ENCODE results near the gene PRIM2.

The PRIM2 gene

GRCh38 chr6:57276946-57277345 is 40.5 kb upstream of the PRIM2 start:
- H3K9ac ChIP-seq: no peak overlapping the region
- no peaks in the 10 kb centered on the region for H3K4me1 ChIP-seq (ENCODE audit: low read depth, poor library complexity, severe bottlenecking)
- no peak overlapping the region for H3K4me2 ChIP-seq
- H4K20me1 ChIP-seq (ENCODE audit: insufficient read depth): no peaks in the 10 kb centered on the region
- no peak overlapping the region for H2AFZ ChIP-seq (ENCODE audit: low read depth)
- no peaks in the 10 kb centered on the region for H3K79me2 ChIP-seq (ENCODE audit: insufficient read depth, low read depth)
- no peak overlapping the region for H3K27ac ChIP-seq
- H3K4me3 ChIP-seq (IDR thresholded peaks at IDR 0.05; ENCODE audit: insufficient read depth, low read depth, low read length): no peak overlapping the region
- no peaks in the 10 kb centered on the region for H3K27me3 ChIP-seq (ENCODE audit: insufficient read depth, low read depth)
- no peak for TF ChIP-seq CTCF (conservative IDR thresholded peaks at IDR 0.05; ENCODE audit: low read depth, low read length)
- no peaks in the 10 kb centered on the region for H3K36me3 ChIP-seq (ENCODE audit: insufficient read depth)

GRCh38 chr6:57278570-57278969 is 38.9 kb upstream of the PRIM2 start:
- Histone ChIP-seq H3K36me3 (ENCODE audit: insufficient read depth) (no peaks in the 10 kb centered on the region), H3K4me3 (IDR thresholded peaks at IDR 0.05; ENCODE audit: insufficient read depth, low read depth, low read length) (no peak overlapping the region)
- TF ChIP-seq CTCF (conservative IDR thresholded peaks at IDR 0.05; ENCODE audit: low read depth, low read length): no peak

GRCh38 chr6:57279013-57279412 is 38.4 kb upstream of the PRIM2 start:
- Histone ChIP-seq H3K4me2 (no peak overlapping the region), H2AFZ (ENCODE audit: low read depth) (no peak overlapping the region)

More at GRCh38 chr6:57278570-57278969, 38.9 kb upstream of the PRIM2 start:
- H3K4me1 ChIP-seq (ENCODE audit: low read depth, poor library complexity, severe bottlenecking): no peaks in the 10 kb centered on the region
- no peak overlapping the region for H3K9ac ChIP-seq
- H3K27ac ChIP-seq: no peak overlapping the region
- no peak overlapping the region for H3K4me2 ChIP-seq
- H4K20me1 ChIP-seq (ENCODE audit: insufficient read depth): no peaks in the 10 kb centered on the region
- H3K79me2 ChIP-seq (ENCODE audit: insufficient read depth, low read depth): no peaks in the 10 kb centered on the region
- H3K27me3 ChIP-seq (ENCODE audit: insufficient read depth, low read depth): no peaks in the 10 kb centered on the region
- H2AFZ ChIP-seq (ENCODE audit: low read depth): no peak overlapping the region

GRCh38 chr6:57283106-57283505 is 34.3 kb upstream of the PRIM2 start:
- H3K79me2 ChIP-seq (ENCODE audit: insufficient read depth, low read depth): no peaks in the 10 kb centered on the region
- H3K9ac ChIP-seq: no peak overlapping the region
- H2AFZ ChIP-seq (ENCODE audit: low read depth): no peak overlapping the region
- no peak for TF ChIP-seq CTCF (conservative IDR thresholded peaks at IDR 0.05; ENCODE audit: low read depth, low read length)
- no peaks in the 10 kb centered on the region for H4K20me1 ChIP-seq (ENCODE audit: insufficient read depth)
- no peak overlapping the region for H3K4me2 ChIP-seq
- H3K27ac ChIP-seq: no peak overlapping the region
- H3K36me3 ChIP-seq (ENCODE audit: insufficient read depth): no peaks in the 10 kb centered on the region
- no peak overlapping the region for H3K4me3 ChIP-seq (IDR thresholded peaks at IDR 0.05; ENCODE audit: insufficient read depth, low read depth, low read length)
- H3K4me1 ChIP-seq (ENCODE audit: low read depth, poor library complexity, severe bottlenecking): no peaks in the 10 kb centered on the region
- no peaks in the 10 kb centered on the region for H3K27me3 ChIP-seq (ENCODE audit: insufficient read depth, low read depth)

More at GRCh38 chr6:57279013-57279412, 38.4 kb upstream of the PRIM2 start:
- Histone ChIP-seq H3K36me3 (ENCODE audit: insufficient read depth) (no peaks in the 10 kb centered on the region), H3K4me1 (ENCODE audit: low read depth, poor library complexity, severe bottlenecking) (no peaks in the 10 kb centered on the region), H3K79me2 (ENCODE audit: insufficient read depth, low read depth) (no peaks in the 10 kb centered on the region), H3K27ac (no peak overlapping the region), H3K9ac (no peak overlapping the region), H3K4me3 (IDR thresholded peaks at IDR 0.05; ENCODE audit: insufficient read depth, low read depth, low read length) (no peak overlapping the region), H4K20me1 (ENCODE audit: insufficient read depth) (no peaks in the 10 kb centered on the region), H3K27me3 (ENCODE audit: insufficient read depth, low read depth) (no peaks in the 10 kb centered on the region)
- TF ChIP-seq CTCF (conservative IDR thresholded peaks at IDR 0.05; ENCODE audit: low read depth, low read length): no peak
